HG02938 (cell line): ENCODE data around the gene CD22.

Experiments used
- ATAC-seq: cut with Tn5 transposase; IDR thresholded peaks from one replicate; pipeline ENCODE4 v1.9.1; 2021; ENCODE audit warnings: mild to moderate bottlenecking, moderate library complexity; ENCODE audit not compliant: unreplicated experiment

Gene CD22

DNA sequence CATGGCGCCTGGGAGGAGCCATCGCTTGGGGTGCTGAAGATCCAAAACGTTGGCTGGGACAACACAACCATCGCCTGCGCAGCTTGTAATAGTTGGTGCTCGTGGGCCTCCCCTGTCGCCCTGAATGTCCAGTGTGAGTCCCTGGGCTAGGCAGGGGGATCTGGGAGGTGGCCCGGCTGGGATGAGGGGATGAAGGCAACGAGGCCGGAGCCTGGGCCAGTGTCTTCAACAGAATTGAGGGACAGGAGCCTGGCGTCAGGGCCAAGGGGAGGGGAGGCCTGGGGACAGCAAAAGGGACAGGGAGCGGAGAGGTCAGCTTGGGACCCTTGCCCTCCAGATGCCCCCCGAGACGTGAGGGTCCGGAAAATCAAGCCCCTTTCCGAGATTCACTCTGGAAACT is 12.0 kb downstream of the CD22 start:
- ATAC-seq: no peak

DNA sequence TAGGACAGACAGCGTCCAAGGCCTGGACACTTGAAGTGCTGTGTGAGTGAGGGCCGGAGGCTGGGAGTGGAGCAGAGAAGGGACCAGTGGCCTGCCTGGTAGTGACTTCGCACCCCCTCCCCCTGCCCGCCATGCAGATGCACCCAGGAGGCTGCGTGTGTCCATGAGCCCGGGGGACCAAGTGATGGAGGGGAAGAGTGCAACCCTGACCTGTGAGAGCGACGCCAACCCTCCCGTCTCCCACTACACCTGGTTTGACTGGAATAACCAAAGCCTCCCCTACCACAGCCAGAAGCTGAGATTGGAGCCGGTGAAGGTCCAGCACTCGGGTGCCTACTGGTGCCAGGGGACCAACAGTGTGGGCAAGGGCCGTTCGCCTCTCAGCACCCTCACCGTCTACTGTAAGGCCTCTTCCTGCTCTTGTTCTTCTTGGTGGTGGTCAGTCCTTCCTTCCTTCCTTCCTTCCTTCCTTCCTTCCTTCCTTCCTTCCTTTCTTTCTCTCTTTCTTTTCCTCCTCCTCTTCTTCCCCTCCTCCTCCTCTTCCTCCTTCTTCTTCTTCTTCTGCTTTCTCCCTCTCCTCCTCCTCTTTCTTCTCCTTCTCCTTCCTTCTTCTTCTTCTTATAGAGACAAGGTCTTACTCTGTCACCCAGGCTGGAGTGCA is 12.7 kb downstream of the CD22 start:
- ATAC-seq: no peak

GRCh38 chr19:35342430-35342829 is 13.4 kb downstream of the CD22 start:
- ATAC-seq: no peak

DNA sequence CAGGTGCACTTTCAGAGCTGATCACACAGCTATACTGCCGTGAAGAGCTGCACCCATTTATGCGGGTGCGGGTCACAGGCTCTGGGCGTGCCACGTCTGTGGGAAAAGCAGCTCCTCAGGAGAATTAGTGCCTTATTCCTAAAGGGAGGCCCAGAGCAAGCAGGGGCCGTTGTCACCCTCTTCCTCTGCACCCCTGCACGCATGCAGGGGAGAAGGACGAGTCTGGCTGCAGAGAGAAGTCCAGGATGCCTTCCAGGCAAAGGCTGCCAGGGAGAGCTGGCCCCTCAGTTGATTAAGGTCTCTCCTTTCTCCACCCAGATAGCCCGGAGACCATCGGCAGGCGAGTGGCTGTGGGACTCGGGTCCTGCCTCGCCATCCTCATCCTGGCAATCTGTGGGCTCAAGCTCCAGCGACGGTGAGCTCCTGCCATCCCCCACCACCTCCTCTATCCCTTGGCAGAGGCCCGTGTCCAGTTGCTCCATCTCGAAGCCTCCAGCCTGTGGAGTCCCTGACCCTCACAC is 15.6 kb downstream of the CD22 start:
- no peak for ATAC-seq

DNA sequence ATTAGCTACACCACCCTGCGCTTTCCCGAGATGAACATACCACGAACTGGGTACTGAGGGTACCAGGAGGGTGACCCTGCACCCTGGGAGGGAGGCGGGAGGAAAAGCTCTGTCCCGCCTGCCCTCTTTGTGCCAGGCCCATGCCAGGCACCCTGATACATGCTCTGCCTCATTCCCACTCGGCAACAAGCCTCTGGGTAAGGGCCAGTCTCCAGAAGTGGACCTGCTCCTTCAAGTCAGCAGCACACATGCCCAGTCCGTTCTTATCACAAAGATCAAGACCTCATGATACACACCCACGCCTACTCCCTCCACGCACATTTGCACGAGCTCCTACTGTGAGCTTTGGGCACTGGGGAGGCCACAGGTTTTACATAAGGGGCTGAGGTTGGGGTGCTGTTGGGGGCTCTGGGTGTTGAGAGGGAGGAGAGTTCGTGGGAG is 16.7 kb downstream of the CD22 start:
- no peak for ATAC-seq

GRCh38 chr19:35346193-35347052 is 17.4 kb downstream of the CD22 start:
- ATAC-seq: no peak

DNA sequence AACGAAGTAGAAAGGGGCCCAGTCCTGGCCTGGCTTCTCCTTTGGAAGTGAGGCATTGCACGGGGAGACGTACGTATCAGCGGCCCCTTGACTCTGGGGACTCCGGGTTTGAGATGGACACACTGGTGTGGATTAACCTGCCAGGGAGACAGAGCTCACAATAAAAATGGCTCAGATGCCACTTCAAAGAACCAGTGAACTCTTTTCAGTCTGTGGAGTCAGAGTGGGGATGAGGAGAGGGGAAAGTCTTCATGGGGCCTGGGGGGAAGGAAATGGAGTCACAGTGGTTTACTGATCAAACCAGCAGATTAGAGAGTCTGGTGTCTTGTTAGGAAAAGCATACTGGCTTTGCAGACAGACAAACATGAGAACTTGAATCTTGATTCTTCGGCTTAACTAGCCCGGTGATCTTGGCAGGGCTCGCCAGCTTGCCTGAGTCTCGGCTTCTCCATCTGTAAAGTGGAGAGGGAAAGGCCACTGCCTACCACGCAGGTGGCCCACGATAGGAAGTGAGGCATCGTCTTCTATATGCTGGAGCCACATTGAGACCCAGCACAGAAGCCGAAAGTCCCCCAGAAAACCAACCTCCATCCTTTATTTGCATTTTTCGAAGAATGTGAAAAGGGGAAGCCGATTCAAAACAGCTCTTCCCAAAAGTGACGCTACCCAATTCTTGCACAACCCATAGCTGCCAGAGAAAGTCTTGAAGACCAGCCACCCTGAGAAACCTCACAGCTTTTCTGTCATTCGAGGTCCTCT is 18.4 kb downstream of the CD22 start, which contains the start of gene FFAR1:
TSS of gene FFAR1 (plus strand) at position 732 of the 759 bp plus-strand sequence. CDS start 3,650 bp downstream, outside the sequence.
- no peak for ATAC-seq

DNA sequence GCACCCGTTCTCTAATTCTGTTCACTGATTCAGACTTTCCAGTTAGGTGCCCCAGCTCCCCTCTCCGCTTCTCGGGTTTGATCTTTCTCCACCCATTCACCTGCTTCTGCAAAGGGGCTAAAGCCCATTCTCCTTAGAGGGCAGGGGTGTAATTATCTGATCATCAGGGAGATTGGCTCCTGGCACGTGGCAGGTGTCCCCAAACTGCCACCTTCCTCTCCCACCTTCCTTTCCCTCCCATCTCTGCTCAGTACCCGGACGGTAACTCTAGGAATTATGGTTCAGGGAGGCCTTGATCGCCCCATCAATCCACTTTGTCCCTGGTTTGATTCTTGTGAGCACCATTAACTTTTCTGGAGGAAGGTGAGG is 18.9 kb downstream of the CD22 start:
- no peak for ATAC-seq

DNA sequence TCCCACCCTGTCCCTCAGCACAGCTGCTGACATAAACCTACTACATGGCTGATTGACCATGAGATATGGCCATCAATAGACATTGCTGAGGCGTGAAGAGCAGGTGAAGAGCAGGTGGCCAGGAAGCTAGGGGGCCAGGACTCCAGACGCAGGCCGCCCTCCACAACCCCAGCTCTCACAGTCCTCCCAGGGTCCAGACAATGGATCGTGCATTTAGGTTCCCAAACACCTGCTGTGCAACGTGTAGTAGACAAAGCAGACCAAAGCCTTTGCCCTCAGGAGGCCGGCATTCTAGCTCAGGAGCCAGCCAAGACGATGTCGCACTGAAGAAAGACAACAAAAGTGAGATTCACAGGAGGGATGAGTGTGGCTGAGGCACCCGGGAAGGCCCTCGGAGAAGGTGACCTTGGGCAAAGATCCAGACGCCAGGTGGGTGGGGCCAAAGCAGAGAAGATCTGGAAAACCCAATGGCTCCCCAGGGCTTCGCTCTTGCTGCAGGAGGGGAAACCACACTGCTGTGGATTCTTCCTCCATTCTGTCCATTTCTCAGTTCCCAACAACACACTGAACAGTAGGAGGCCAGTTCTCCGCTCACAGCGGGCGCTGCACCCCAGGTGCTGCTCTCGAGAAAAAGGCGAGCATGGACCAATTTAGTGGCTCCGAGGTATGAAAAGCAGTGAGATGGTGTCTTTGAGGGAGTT is 20.1 kb downstream of the CD22 start:
- ATAC-seq: no peak

GRCh38 chr19:35349614-35350521 is 20.9 kb downstream of the CD22 start:
- no peak for ATAC-seq

GRCh38 chr19:35350591-35350990 is 21.6 kb downstream of the CD22 start:
- no peak for ATAC-seq

- ATAC-seq: no peak
These were observed 22.6 kb downstream of the CD22 start for GRCh38 chr19:35351411-35352176.

GRCh38 chr19:35352177-35352447 is 23.1 kb downstream of the CD22 start:
- no peak for ATAC-seq

DNA sequence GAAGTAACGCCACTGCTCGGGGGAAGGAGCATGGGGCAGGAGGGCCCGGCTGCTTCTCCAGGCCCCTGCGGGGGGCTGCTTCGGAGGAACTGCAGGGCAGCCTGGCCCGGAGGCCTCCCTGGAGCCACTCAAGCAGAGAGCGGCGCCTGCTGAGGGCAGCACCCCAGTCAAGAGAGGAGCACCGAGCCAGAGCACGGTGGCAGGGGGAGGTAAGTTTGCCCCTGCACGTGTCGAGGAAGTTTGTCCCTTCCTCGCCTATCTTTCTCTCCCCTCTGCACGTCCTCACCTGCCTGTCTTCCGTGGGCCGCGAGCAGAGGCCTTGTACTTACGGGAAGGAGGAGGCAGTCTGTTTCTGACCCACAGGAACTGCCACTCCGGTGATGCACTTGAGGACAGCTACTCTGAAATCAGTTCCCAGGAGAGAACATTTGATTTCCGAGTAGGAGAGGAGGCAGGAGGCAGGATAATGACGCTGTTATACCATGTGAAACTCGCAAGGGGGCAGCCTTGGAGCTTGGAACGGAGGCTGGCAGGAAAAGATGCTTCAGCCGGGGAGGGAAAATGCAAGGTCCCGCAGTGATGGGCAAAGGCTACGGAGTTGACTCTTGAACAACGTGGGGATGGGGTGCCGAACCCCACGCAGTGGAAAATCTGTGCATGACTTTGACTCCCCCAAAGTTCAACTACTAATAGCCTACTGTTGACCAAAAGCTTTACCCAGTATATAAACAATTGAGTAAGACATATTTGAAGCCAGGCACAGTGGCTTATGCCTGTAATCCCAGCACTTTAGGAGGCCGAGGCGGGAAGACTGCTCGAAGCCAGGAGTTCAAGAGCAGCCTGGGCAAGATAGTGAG is 23.7 kb downstream of the CD22 start:
- ATAC-seq: no peak

DNA sequence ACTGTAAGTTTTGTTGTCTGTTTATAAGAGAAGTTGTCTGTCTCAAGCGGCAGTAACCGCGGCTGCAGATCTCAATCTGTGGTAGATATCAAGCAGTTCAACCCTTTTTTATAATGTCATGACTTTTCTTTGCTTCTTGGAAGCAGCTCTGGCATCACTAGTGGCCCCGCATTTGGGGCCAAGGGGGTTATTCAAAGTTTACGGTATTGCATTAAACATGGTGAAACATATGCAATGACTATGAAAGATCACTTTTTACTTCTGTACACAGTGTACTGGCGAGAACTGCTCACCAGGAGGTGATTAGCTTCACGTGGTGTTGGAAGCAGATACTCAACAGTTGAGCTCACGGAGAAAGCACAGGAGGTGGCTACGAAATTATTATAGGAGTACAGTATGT is 24.6 kb downstream of the CD22 start:
- no peak for ATAC-seq

- ATAC-seq: no peak
These were observed 25.9 kb downstream of the CD22 start for GRCh38 chr19:35354898-35355297.

DNA sequence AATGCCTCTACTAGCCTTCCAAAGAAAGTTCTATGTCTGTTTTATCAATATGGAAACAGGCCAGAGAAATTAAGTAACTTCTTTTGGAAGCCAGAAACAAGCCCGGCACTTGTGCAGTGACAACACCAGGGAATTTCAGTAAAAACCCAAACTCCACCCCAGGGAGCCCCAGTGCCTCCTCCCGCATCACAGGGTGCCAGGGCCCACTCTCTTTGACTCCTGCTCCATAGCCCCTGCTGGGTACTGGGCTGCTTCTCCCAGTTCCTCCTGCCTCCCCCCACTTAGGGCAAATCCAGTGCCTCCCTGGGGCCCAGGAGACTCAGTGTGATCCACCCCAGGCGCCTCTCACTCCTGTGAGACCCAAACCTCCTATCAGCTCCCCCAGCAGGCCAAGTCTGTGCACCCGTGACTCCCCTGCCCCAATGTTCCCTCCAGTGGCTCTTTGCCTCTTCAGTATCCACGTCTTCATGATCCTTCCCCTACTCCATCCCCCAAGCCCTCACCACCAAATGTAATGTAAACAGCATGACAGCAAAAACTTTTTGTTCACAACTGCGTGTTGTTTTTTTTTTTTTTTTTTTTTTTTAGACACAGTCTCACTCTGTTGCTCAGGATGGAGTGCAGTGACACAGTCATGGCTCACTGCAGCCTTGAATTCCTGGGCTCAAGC is 26.9 kb downstream of the CD22 start:
- ATAC-seq: no peak
